Kidney epithelial cell (primary cell): Measurements from ENCODE around the gene C4orf50. TPM values are rescaled to one million over a fixed set of nuclear protein-coding genes. Genes with fewer than 3 reads are reported as not detected.

ENCODE experiments used
- DNase-seq: peaks from one replicate; pipeline ENCODE4 v3.0.0-alpha.2; 2010; ENCODE audit warnings: low read depth
- H3K27me3 ChIP-seq: 2 replicates; pipeline ENCODE4 v1.6.0; 2011; ENCODE audit warnings: low read length; ENCODE audit not compliant: control insufficient read depth, insufficient read depth
- H3K36me3 ChIP-seq: 2 replicates; pipeline ENCODE4 v1.5.1; 2011; ENCODE audit warnings: low read length; ENCODE audit not compliant: control insufficient read depth, insufficient read depth
- H3K4me3 ChIP-seq: 2 replicates; pipeline ENCODE4 v1.5.1; 2011; ENCODE audit warnings: low read depth, mild to moderate bottlenecking, control low read depth, low read length
- total RNA-seq: library from RNA; depleted of rRNA; stranded (reverse); fragments of >200 nt; gene quantifications from 2 replicates; pipeline ENCODE4 v1.2.3, GENCODE V29; 2015
- TF ChIP-seq, protein P1 (sequence below): IDR thresholded peaks from 2 replicates; pipeline ENCODE4 v1.5.1; 2011; ENCODE audit warnings: mild to moderate bottlenecking, moderate library complexity, low read length, control low read depth, inconsistent platforms; ENCODE audit not compliant: insufficient read depth, poor library complexity, severe bottlenecking

Gene C4orf50
- total RNA-seq, 1 donor from 2014 or later, result not detected

DNA sequence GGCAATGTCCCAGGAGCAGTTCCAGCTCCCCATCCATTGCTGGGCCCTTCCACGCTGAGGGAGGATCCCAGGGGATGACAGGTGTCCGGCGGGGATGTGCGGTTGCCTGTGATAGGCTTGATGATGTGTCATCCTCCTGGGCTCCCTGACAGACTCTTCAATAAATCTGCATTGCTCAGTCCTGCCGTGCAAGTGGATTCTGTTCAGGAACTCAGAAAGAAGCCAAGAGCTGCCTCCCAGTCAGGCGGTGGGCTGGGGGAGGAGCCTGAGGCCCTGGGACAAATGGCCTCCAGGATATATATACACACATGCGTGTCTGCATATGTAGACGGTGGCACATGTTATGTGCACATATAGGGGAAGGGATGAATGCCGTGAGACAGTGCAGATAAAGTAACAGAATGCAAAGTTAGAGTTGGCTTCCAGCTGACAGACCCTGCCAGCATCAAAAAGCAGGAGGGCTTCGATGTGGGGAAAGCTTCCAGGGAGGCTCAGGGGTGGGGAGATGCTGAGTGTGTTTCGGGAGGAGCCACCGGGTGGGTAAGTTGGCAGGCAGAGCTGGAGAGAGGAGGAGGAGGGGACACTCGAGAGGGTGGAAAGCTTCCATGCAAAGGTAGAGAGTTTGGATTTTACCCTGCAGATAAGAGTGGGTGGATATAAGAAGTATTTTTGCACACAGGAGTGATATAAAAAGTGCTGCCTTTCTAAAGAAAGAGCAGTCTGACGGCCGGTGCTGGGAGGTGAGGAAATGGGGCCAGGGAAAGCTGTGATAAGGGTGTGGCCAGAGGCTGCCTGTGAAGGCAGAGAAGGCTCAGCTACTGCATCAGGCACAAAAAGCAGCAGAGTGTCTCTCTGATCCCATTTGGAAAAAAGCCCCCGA is 96.9 kb downstream of the C4orf50 start:
- H3K4me3 ChIP-seq, result no peak overlapping the region
- H3K36me3 ChIP-seq, result no peaks in the 10 kb centered on the region
- no peak for DNase-seq
- no peaks in the 10 kb centered on the region for H3K27me3 ChIP-seq
- TF ChIP-seq, protein P1, sequence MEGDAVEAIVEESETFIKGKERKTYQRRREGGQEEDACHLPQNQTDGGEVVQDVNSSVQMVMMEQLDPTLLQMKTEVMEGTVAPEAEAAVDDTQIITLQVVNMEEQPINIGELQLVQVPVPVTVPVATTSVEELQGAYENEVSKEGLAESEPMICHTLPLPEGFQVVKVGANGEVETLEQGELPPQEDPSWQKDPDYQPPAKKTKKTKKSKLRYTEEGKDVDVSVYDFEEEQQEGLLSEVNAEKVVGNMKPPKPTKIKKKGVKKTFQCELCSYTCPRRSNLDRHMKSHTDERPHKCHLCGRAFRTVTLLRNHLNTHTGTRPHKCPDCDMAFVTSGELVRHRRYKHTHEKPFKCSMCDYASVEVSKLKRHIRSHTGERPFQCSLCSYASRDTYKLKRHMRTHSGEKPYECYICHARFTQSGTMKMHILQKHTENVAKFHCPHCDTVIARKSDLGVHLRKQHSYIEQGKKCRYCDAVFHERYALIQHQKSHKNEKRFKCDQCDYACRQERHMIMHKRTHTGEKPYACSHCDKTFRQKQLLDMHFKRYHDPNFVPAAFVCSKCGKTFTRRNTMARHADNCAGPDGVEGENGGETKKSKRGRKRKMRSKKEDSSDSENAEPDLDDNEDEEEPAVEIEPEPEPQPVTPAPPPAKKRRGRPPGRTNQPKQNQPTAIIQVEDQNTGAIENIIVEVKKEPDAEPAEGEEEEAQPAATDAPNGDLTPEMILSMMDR, result no peak

DNA sequence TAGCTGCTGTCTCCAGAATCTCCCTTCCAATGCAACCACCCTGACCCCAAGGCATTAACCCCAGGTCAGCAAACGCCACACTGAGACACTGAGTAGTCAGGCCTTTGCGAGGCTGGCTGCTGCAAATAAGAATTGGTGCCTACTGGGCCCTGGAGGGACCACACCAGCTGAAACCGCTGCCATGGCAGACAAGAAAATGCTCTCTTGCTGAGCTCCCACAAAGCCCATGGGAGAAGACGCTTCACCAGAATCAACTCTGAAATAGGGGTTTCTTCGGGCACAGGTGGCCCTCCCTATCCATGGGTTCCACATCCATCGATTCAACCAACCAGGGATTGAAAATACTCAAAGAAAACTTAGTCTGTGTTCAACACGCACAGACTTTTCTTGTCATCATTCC is 98.7 kb downstream of the C4orf50 start:
- DNase-seq, result no peak
- H3K4me3 ChIP-seq, result no peak overlapping the region

DNA sequence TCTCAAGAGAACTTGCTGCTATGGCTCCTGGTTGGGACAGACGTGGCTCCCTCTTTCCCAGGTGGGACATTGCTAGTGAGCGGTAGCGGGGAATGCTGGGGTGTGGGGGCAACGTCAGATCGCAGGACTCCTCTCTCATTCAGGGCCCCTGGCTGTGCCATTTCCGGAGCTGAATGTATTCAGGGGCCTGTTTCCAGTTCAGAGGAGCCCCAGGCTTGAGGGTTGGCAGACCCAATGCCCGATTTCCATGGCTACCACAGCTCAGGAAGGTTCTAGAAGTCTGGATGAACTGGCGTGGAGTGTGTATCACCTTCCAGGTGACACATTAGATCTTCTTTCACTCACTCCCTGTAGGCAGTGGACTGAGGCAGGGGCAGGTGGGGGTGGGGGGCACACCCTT is 99.2 kb downstream of the C4orf50 start:
- H3K27me3 ChIP-seq, result no peaks in the 10 kb centered on the region
- TF ChIP-seq, protein P1, result no peak
- no peak for DNase-seq

More for the DNA sequence above, 98.7 kb downstream of the C4orf50 start:
- Histone ChIP-seq H3K36me3 (no peaks in the 10 kb centered on the region), H3K27me3 (no peaks in the 10 kb centered on the region)
- TF ChIP-seq, protein P1, result no peak

DNA sequence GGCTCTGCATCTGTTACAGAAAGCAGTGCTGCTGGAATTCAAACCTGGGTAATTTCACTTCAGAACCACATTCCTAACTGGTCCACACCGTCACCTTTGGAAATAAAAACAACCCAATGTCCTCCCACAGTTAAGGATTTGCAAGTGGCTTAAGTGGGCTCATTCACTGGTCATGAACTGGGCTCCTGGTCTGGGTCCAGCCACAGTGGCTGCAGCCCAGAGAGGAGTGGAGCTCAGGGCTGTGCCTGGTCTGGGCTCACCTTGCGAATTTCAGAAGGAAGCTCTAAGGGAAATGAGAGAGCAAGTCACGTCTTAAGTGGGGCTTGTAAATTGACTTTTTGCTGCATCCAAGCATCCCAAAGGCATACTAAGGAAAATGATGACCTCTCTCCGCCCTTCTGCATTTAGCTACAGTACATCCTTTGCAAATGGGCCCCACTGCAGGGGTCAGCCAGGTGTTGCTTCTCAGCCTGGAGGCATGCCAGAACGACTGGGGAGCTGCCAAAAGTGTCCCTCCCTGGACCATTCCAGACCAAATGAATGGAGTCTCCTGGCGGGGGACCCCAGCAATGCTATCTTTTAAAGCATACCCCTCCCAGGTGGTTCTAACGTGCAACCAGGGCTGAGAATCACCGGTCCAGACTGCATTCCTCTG is 99.8 kb downstream of the C4orf50 start:
- TF ChIP-seq, protein P1, result no peak
- no peak for DNase-seq
- no peaks in the 10 kb centered on the region for H3K27me3 ChIP-seq
- no peaks in the 10 kb centered on the region for H3K36me3 ChIP-seq
- H3K4me3 ChIP-seq, result no peak overlapping the region

More for the DNA sequence above, 99.2 kb downstream of the C4orf50 start:
- Histone ChIP-seq H3K36me3 (no peaks in the 10 kb centered on the region), H3K4me3 (no peak overlapping the region)

DNA sequence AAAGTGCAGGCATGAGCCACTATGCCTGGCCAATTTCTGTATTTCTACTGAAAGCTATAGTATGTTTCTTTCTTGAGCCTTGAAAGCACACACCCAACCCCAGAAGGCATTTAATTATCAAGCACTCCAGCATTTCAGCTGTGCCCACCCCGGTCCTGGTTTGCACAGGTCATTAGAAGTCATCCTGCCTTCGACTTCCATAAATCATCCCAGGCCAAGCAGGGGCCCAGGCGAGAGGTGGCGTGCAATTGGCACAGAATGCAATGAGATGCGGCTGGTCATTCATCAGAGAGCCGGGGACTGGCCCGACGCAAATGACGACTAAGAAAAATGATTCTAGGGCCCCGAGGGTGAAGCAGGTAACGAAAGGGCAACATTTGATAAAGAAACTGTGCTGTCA is 100.6 kb downstream of the C4orf50 start:
- no peak overlapping the region for H3K4me3 ChIP-seq
- no peaks in the 10 kb centered on the region for H3K27me3 ChIP-seq
- TF ChIP-seq, protein P1, result no peak
- DNase-seq, result no peak
- H3K36me3 ChIP-seq, result no peaks in the 10 kb centered on the region
